Measurements from ENCODE around the gene STK11IP. TPM values are rescaled to one million over a fixed set of nuclear protein-coding genes. Genes with fewer than 3 reads are reported as not detected.

The STK11IP gene
- total and polyA plus RNA-seq, 10 of the 15 experiments (the other 5 are each of a cell fraction or from before 2014, with no cell fraction given) = 0.42 to 24.0 (median 11.4) TPM

- no peaks in the 10 kb centered on the region for H3K9me3 ChIP-seq (replicated peaks; ENCODE audit: control insufficient read depth, insufficient read depth, low read length)
- no peak for DNase-seq (ENCODE audit: low read depth, low spot score)
- 0 out of 2 replicates have a peak, but pooled peaks cover 4% of the 10 kb centered on the region for H3K4me1 ChIP-seq (ENCODE audit: control insufficient read depth, insufficient read depth, low read length)
- WGBS (ENCODE audit: insufficient coverage, insufficient replicate concordance, low lambda C conversion rate, missing lambda C conversion rate) = 90% methylated on average over 13 of the region's 13 CpGs
- intact Hi-C loops (cut with micrococcal nuclease; ENCODE audit: unreplicated experiment) = no loop called here
- no peak for TF ChIP-seq HSF1 (IDR thresholded peaks at IDR 0.05; ENCODE audit: low read depth, low read length)
- no TSS peak for BruUV-seq (replicated peaks)
- in situ Hi-C loops (cut with MboI) = no loop called here
- ChIA-PET POLR2A (no interaction called here), CTCF (no interaction called here), SMC1A (ENCODE audit: uncharacterized antibody, unreplicated experiment) (no interaction called here), RAD21 (ENCODE audit: unreplicated experiment) (no interaction called here)
- no peak for ATAC-seq
- H3K36me3 ChIP-seq (ENCODE audit: control insufficient read depth in 2 of 2, insufficient read depth in 2 of 2, low read length in 1 of 2) = peaks cover 6 to 12% of the 10 kb centered on the region in 2 experiments; a peak in 3 of 4 replicates
- no peak overlapping the region for H2AFZ ChIP-seq (ENCODE audit: control insufficient read depth, low read depth, low read length)
- no peaks in the 10 kb centered on the region for H3K27me3 ChIP-seq (replicated peaks in 1 of 2; ENCODE audit: control insufficient read depth in 2 of 2, insufficient read depth in 2 of 2, low read length in 1 of 2)
- no peak for FAIRE-seq
- H3K27ac ChIP-seq (ENCODE audit: control insufficient read depth, insufficient read depth) = no peak overlapping the region
- H3K9ac ChIP-seq (ENCODE audit: control insufficient read depth, insufficient read depth, low read length) = no peak overlapping the region
- H3K4me3 ChIP-seq = no peak overlapping the region
- H3K79me2 ChIP-seq (ENCODE audit: control insufficient read depth, insufficient read depth, low read length) = no peaks in the 10 kb centered on the region
- no peak overlapping the region for H3K4me2 ChIP-seq (ENCODE audit: control insufficient read depth, insufficient read depth)
- no peaks in the 10 kb centered on the region for H4K20me1 ChIP-seq (ENCODE audit: control insufficient read depth, insufficient read depth)
Measured at GRCh38 chr2:219609149-219609750, 11.6 kb downstream of the STK11IP start.

GRCh38 chr2:219611306-219611705 lies 13.6 kb downstream of the STK11IP start:
- no peak overlapping the region for H3K9ac ChIP-seq (ENCODE audit: control insufficient read depth, insufficient read depth, low read length)
- ChIA-PET CTCF (interaction anchor here (0.6 to 1.0 kb wide), 2 partner anchors 31 to 69 kb away, joined by 3 read pairs; no protein-coding TSS in a partner anchor), SMC1A (ENCODE audit: uncharacterized antibody, unreplicated experiment) (no interaction called here), POLR2A (no interaction called here), RAD21 (ENCODE audit: unreplicated experiment) (interaction anchor here (1.8 kb wide), 1 partner anchor 14 kb away, joined by 5 read pairs; the partner anchor contains the start of gene STK11IP)
- WGBS (ENCODE audit: insufficient coverage, insufficient replicate concordance, low lambda C conversion rate, missing lambda C conversion rate) = 78% methylated on average over 9 of the region's 9 CpGs
- H3K79me2 ChIP-seq (ENCODE audit: control insufficient read depth, insufficient read depth, low read length) = no peaks in the 10 kb centered on the region
- H3K4me1 ChIP-seq (ENCODE audit: control insufficient read depth, insufficient read depth, low read length) = 0 out of 2 replicates have a peak, but pooled peaks cover 4% of the 10 kb centered on the region
- TF ChIP-seq CREB1 (IDR thresholded peaks at IDR 0.05; ENCODE audit: low read depth) = no peak
- TF ChIP-seq MTA2 (IDR thresholded peaks at IDR 0.05; ENCODE audit: low read depth) = no peak
- TF ChIP-seq WRNIP1 (IDR thresholded peaks at IDR 0.05; ENCODE audit: borderline replicate concordance, low read depth, low read length) = no peak
- no peak for TF ChIP-seq EP300 (IDR thresholded peaks at IDR 0.05; ENCODE audit: borderline replicate concordance in 1 of 2, control insufficient read depth in 1 of 2, low read depth in 2 of 2, low read length in 2 of 2)
- no peak for TF ChIP-seq POLR2A (IDR thresholded peaks at IDR 0.05; ENCODE audit: low read depth, low read length)
- TF ChIP-seq ATF3 (IDR thresholded peaks at IDR 0.05; ENCODE audit: borderline replicate concordance, extremely low read depth, low read depth, low read length) = no peak
- TF ChIP-seq BACH1 (IDR thresholded peaks at IDR 0.05; ENCODE audit: borderline replicate concordance) = no peak
- no peaks in the 10 kb centered on the region for H4K20me1 ChIP-seq (ENCODE audit: control insufficient read depth, insufficient read depth)
- intact Hi-C loops (cut with micrococcal nuclease; ENCODE audit: unreplicated experiment) (no loop called here), in situ Hi-C loops (cut with MboI) (no loop called here)
- no peak for FAIRE-seq
- H3K4me2 ChIP-seq (ENCODE audit: control insufficient read depth, insufficient read depth) = no peak overlapping the region
- H3K9me3 ChIP-seq (replicated peaks; ENCODE audit: control insufficient read depth, insufficient read depth, low read length) = no peaks in the 10 kb centered on the region
- peaks cover 3 to 6% of the 10 kb centered on the region in 2 experiments; a peak in 3 of 4 replicates for H3K36me3 ChIP-seq (ENCODE audit: control insufficient read depth in 2 of 2, insufficient read depth in 2 of 2, low read length in 1 of 2)
- DNase-seq (ENCODE audit: low read depth, low spot score) = no peak
- H3K27ac ChIP-seq (ENCODE audit: control insufficient read depth, insufficient read depth) = no peak overlapping the region
- no peak overlapping the region for H2AFZ ChIP-seq (ENCODE audit: control insufficient read depth, low read depth, low read length)
- BruUV-seq (replicated peaks) = no TSS peak
- H3K27me3 ChIP-seq (replicated peaks in 1 of 2; ENCODE audit: control insufficient read depth in 2 of 2, insufficient read depth in 2 of 2, low read length in 1 of 2) = no peaks in the 10 kb centered on the region
- no peak overlapping the region for H3K4me3 ChIP-seq
- no peak for ATAC-seq
